ENCODE results near the gene NGEF. TPM values are rescaled to one million over a fixed set of nuclear protein-coding genes. Genes with fewer than 3 reads are reported as not detected.

The NGEF gene
- total and polyA plus RNA-seq, 2 donors (not counting 1 experiment from before 2014, with no cell fraction given) = under 0.01 to 0.24 TPM

GRCh38 chr2:233023761-233024410 is 10.8 kb upstream of the NGEF start:
- Histone ChIP-seq H3K27me3 (ENCODE audit: control insufficient read depth, insufficient read depth, low read length) (no peaks in the 10 kb centered on the region), H3K9ac (ENCODE audit: insufficient read depth, low read length) (no peak overlapping the region)
- TF ChIP-seq CTCF (conservative IDR thresholded peaks at IDR 0.05 in 1 of 2, IDR thresholded peaks at IDR 0.05 in 1 of 2; ENCODE audit: low read depth in 1 of 2, low read length in 2 of 2) (no peak), EZH2 (IDR thresholded peaks at IDR 0.05; ENCODE audit: low read length, missing control alignments) (no peak)

GRCh38 chr2:233023007-233023760 is 10.1 kb upstream of the NGEF start:
- Histone ChIP-seq H4K20me1 (ENCODE audit: control insufficient read depth, extremely low read depth, insufficient read depth, low read length) (no peaks in the 10 kb centered on the region), H2AFZ (ENCODE audit: low read length) (no peak overlapping the region), H3K9ac (ENCODE audit: insufficient read depth, low read length) (no peak overlapping the region), H3K79me2 (ENCODE audit: control insufficient read depth, insufficient read depth, low read length) (no peaks in the 10 kb centered on the region), H3K27ac (ENCODE audit: insufficient read depth, low read length) (no peak overlapping the region), H3K4me2 (ENCODE audit: extremely low read depth, insufficient read depth, low read length) (no peak overlapping the region), H3K27me3 (ENCODE audit: control insufficient read depth, insufficient read depth, low read length) (no peaks in the 10 kb centered on the region), H3K4me1 (ENCODE audit: control insufficient read depth, extremely low read depth, insufficient read depth, low read length) (peaks cover 2% of the 10 kb centered on the region), H3K4me3 (replicated peaks in 1 of 4; ENCODE audit: control extremely low read depth in 1 of 4, insufficient read depth in 1 of 4, low read depth in 3 of 4, low read length in 4 of 4) (no peak overlapping the region), H3K9me3 (ENCODE audit: control insufficient read depth, insufficient read depth, low read depth, low read length) (no peaks in the 10 kb centered on the region), H3K36me3 (ENCODE audit: control insufficient read depth, insufficient read depth, low read length) (no peaks in the 10 kb centered on the region)
- no peak for DNase-seq (ENCODE audit: low read depth in 2 of 2)
- TF ChIP-seq EZH2 (IDR thresholded peaks at IDR 0.05; ENCODE audit: low read length, missing control alignments) (no peak), CTCF (conservative IDR thresholded peaks at IDR 0.05 in 1 of 2, IDR thresholded peaks at IDR 0.05 in 1 of 2; ENCODE audit: low read depth in 1 of 2, low read length in 2 of 2) (no peak)

More at GRCh38 chr2:233023761-233024410, 10.8 kb upstream of the NGEF start:
- no peak overlapping the region for H3K4me2 ChIP-seq (ENCODE audit: extremely low read depth, insufficient read depth, low read length)
- no peak for DNase-seq (ENCODE audit: low read depth in 2 of 2)
- no peaks in the 10 kb centered on the region for H4K20me1 ChIP-seq (ENCODE audit: control insufficient read depth, extremely low read depth, insufficient read depth, low read length)
- no peak overlapping the region for H2AFZ ChIP-seq (ENCODE audit: low read length)
- H3K4me1 ChIP-seq (ENCODE audit: control insufficient read depth, extremely low read depth, insufficient read depth, low read length) = peaks cover 2% of the 10 kb centered on the region
- H3K27ac ChIP-seq (ENCODE audit: insufficient read depth, low read length) = no peak overlapping the region
- no peaks in the 10 kb centered on the region for H3K9me3 ChIP-seq (ENCODE audit: control insufficient read depth, insufficient read depth, low read depth, low read length)
- H3K79me2 ChIP-seq (ENCODE audit: control insufficient read depth, insufficient read depth, low read length) = no peaks in the 10 kb centered on the region
- no peak overlapping the region for H3K4me3 ChIP-seq (replicated peaks in 1 of 4; ENCODE audit: control extremely low read depth in 1 of 4, insufficient read depth in 1 of 4, low read depth in 3 of 4, low read length in 4 of 4)
- H3K36me3 ChIP-seq (ENCODE audit: control insufficient read depth, insufficient read depth, low read length) = no peaks in the 10 kb centered on the region

GRCh38 chr2:233022561-233022960 is 9.5 kb upstream of the NGEF start:
- Histone ChIP-seq H3K9ac (ENCODE audit: insufficient read depth, low read length) (no peak overlapping the region), H3K27me3 (ENCODE audit: control insufficient read depth, insufficient read depth, low read length) (no peaks in the 10 kb centered on the region), H3K27ac (ENCODE audit: insufficient read depth, low read length) (no peak overlapping the region), H3K4me1 (ENCODE audit: control insufficient read depth, extremely low read depth, insufficient read depth, low read length) (peaks cover 2% of the 10 kb centered on the region), H2AFZ (ENCODE audit: low read length) (no peak overlapping the region), H3K9me3 (ENCODE audit: control insufficient read depth, insufficient read depth, low read depth, low read length) (no peaks in the 10 kb centered on the region), H3K4me3 (replicated peaks in 1 of 4; ENCODE audit: control extremely low read depth in 1 of 4, insufficient read depth in 1 of 4, low read depth in 3 of 4, low read length in 4 of 4) (no peak overlapping the region), H3K36me3 (ENCODE audit: control insufficient read depth, insufficient read depth, low read length) (no peaks in the 10 kb centered on the region), H4K20me1 (ENCODE audit: control insufficient read depth, extremely low read depth, insufficient read depth, low read length) (no peaks in the 10 kb centered on the region), H3K4me2 (ENCODE audit: extremely low read depth, insufficient read depth, low read length) (no peak overlapping the region), H3K79me2 (ENCODE audit: control insufficient read depth, insufficient read depth, low read length) (no peaks in the 10 kb centered on the region)
- no peak for DNase-seq (ENCODE audit: low read depth in 2 of 2)
- TF ChIP-seq EZH2 (IDR thresholded peaks at IDR 0.05; ENCODE audit: low read length, missing control alignments) = no peak
- no peak for TF ChIP-seq CTCF (conservative IDR thresholded peaks at IDR 0.05 in 1 of 2, IDR thresholded peaks at IDR 0.05 in 1 of 2; ENCODE audit: low read depth in 1 of 2, low read length in 2 of 2)

All from fibroblast of lung (primary cell).